ENCODE measurements around the gene TMEM253.

- TF ChIP-seq CTCF (IDR thresholded peaks at IDR 0.05; ENCODE audit: insufficient read depth, low read length, poor library complexity, severe bottlenecking) (no peak), EZH2phosphoT487 (conservative IDR thresholded peaks at IDR 0.05; ENCODE audit: low read length) (no peak)
Observed at GRCh38 chr14:21093018-21093417, 7.8 kb upstream of the TMEM253 start.

Data from SU-DHL-6 (cell line).